ENCODE measurements around the gene WBP1.
A peak's percentile ranks its signal among the peaks of the same experiment; 100 is the strongest.

The WBP1 gene

GRCh38 chr2:74502720-74503505, 44.7 kb downstream of the WBP1 start:
- DNase-seq (ENCODE audit: low read depth), result peak; percentile 83

- no peak for DNase-seq (ENCODE audit: low read depth)
These were observed 45.6 kb downstream of the WBP1 start for GRCh38 chr2:74503506-74504475.

GRCh38 chr2:74504591-74504990, 46.4 kb downstream of the WBP1 start:
- DNase-seq (ENCODE audit: low read depth), result no peak

GRCh38 chr2:74505448-74506246, 47.4 kb downstream of the WBP1 start:
- DNase-seq (ENCODE audit: low read depth), result no peak

- DNase-seq (ENCODE audit: low read depth), result peak; percentile 98
These were observed 49.1 kb downstream of the WBP1 start, which contains the start of gene PCGF1 for GRCh38 chr2:74507145-74507925. Gene PCGF1, minus strand, starts transcription at chr2:74507695. Its CDS starts 27 bp downstream, at chr2:74507668.

GRCh38 chr2:74507926-74508520, 49.8 kb downstream of the WBP1 start:
- DNase-seq (ENCODE audit: low read depth), result peak; percentile 85

GRCh38 chr2:74510272-74510671, 52.0 kb downstream of the WBP1 start:
- DNase-seq (ENCODE audit: low read depth), result no peak
